H9 (cell line): Measurements from ENCODE around the gene TNPO3. TPM values are rescaled to one million over a fixed set of nuclear protein-coding genes. Genes with fewer than 3 reads are reported as not detected.

ENCODE experiments used
- DNase-seq: peaks from one replicate; pipeline ENCODE4 v3.0.0-alpha.2; 2017
- H2AFZ ChIP-seq: one replicate; pipeline ENCODE4 v1.6.1; 2013; ENCODE audit warnings: mild to moderate bottlenecking, low read length, control low read depth, moderate library complexity
- H2AK5ac ChIP-seq: 2 replicates; pipeline ENCODE4 v1.6.1; 2013; ENCODE audit warnings: low read length, control low read depth, mixed read lengths; ENCODE audit not compliant: insufficient read length
- H2BK120ac ChIP-seq: one replicate; pipeline ENCODE4 v1.6.1; 2013; ENCODE audit warnings: low read depth, mild to moderate bottlenecking, low read length, control low read depth, inconsistent platforms; ENCODE audit not compliant: poor library complexity, severe bottlenecking
- H2BK12ac ChIP-seq: 2 replicates; pipeline ENCODE4 v1.6.1; 2013; ENCODE audit warnings: low read length, control low read depth, mixed read lengths, low read depth; ENCODE audit not compliant: insufficient read length
- H2BK15ac ChIP-seq: 2 replicates; pipeline ENCODE4 v1.6.1; 2013; ENCODE audit warnings: low read depth, low read length, control low read depth
- H2BK20ac ChIP-seq: one replicate; pipeline ENCODE4 v1.6.1; 2013; ENCODE audit warnings: low read depth, mild to moderate bottlenecking, low read length, control low read depth, inconsistent platforms; ENCODE audit not compliant: poor library complexity, severe bottlenecking
- H2BK5ac ChIP-seq: 2 replicates; pipeline ENCODE4 v1.6.1; 2013; ENCODE audit warnings: low read length, control low read depth, mixed read lengths; ENCODE audit not compliant: insufficient read length
- H3K14ac ChIP-seq: 2 replicates; pipeline ENCODE4 v1.6.1; 2013; ENCODE audit warnings: low read length, control low read depth; ENCODE audit not compliant: insufficient read depth
- H3K18ac ChIP-seq: 2 replicates; pipeline ENCODE4 v1.6.1; 2013; ENCODE audit warnings: low read depth, mild to moderate bottlenecking, mixed read lengths, low read length, control low read depth; ENCODE audit not compliant: insufficient read length
- H3K23ac ChIP-seq: 2 replicates; pipeline ENCODE4 v1.6.1; 2013; ENCODE audit warnings: low read length, control low read depth, mixed read lengths, low read depth; ENCODE audit not compliant: insufficient read length
- H3K23me2 ChIP-seq: 2 replicates; pipeline ENCODE4 v1.6.1; 2013; ENCODE audit warnings: low read depth, mild to moderate bottlenecking, mixed read lengths, low read length, control low read depth; ENCODE audit not compliant: insufficient read length, poor library complexity, severe bottlenecking
- H3K27ac ChIP-seq: 2 replicates; pipeline ENCODE4 v1.5.1; 2013; ENCODE audit warnings: low read length, control low read depth, mixed read lengths, low read depth; ENCODE audit not compliant: insufficient read length
- H3K27me3 ChIP-seq: 2 replicates; pipeline ENCODE4 v1.6.1; 2013; ENCODE audit warnings: low read length, control low read depth, inconsistent platforms; ENCODE audit not compliant: insufficient read depth
- H3K4ac ChIP-seq: 2 replicates; pipeline ENCODE4 v1.6.1; 2013; ENCODE audit warnings: low read depth, mild to moderate bottlenecking, control low read depth, inconsistent platforms, low read length, moderate library complexity
- H3K4me1 ChIP-seq: 2 replicates; pipeline ENCODE4 v1.6.1; 2013; ENCODE audit warnings: low read length, control low read depth, inconsistent platforms; ENCODE audit not compliant: insufficient read depth
- H3K4me2 ChIP-seq: 2 replicates; pipeline ENCODE4 v1.6.1; 2013; ENCODE audit warnings: low read length, control low read depth, mixed read lengths; ENCODE audit not compliant: insufficient read length, insufficient read depth
- H3K56ac ChIP-seq: 2 replicates; pipeline ENCODE4 v1.6.1; 2013; ENCODE audit warnings: low read depth, mild to moderate bottlenecking, mixed read lengths, low read length, control low read depth; ENCODE audit not compliant: insufficient read length
- H3K79me1 ChIP-seq: 2 replicates; pipeline ENCODE4 v1.6.1; 2013; ENCODE audit warnings: low read depth, mild to moderate bottlenecking, moderate library complexity, low read length, control low read depth, inconsistent platforms; ENCODE audit not compliant: insufficient read depth, poor library complexity, severe bottlenecking
- H3K79me2 ChIP-seq: 2 replicates; pipeline ENCODE4 v1.6.1; 2013; ENCODE audit warnings: low read length, control low read depth, inconsistent platforms; ENCODE audit not compliant: insufficient read depth
- H3K9ac ChIP-seq: 2 replicates; pipeline ENCODE4 v1.6.1; 2013; ENCODE audit warnings: low read length, control low read depth, mixed read lengths; ENCODE audit not compliant: insufficient read length; ENCODE audit errors: extremely low read depth
- H3K9me3 ChIP-seq: one replicate; pipeline ENCODE4 v1.6.1; 2013; ENCODE audit warnings: low read depth, low read length, inconsistent platforms; ENCODE audit not compliant: control insufficient read depth
- H3T11ph ChIP-seq: one replicate; pipeline ENCODE4 v1.6.1; 2013; ENCODE audit warnings: mild to moderate bottlenecking, low read length, control low read depth, inconsistent platforms
- H4K20me1 ChIP-seq: one replicate; pipeline ENCODE4 v1.6.1; 2013; ENCODE audit not compliant: control insufficient read depth, insufficient read length, insufficient read depth
- H4K5ac ChIP-seq: 2 replicates; pipeline ENCODE4 v1.6.1; 2013; ENCODE audit warnings: low read depth, mild to moderate bottlenecking, mixed read lengths, low read length, control low read depth; ENCODE audit not compliant: insufficient read length
- H4K8ac ChIP-seq: replicated peaks from 2 replicates; pipeline ENCODE4 v1.6.1; 2013; ENCODE audit warnings: low read length, control low read depth, mixed read lengths, low read depth; ENCODE audit not compliant: insufficient read length
- H4K91ac ChIP-seq: 2 replicates; pipeline ENCODE4 v1.6.1; 2013; ENCODE audit warnings: low read depth, mild to moderate bottlenecking, moderate library complexity, mixed read lengths, low read length, control low read depth; ENCODE audit not compliant: insufficient read length
- H3K27ac Mint-ChIP-seq, 3 experiments: 2 replicates in 2 of 3; 3 replicates in 1 of 3; pipeline ENCODE4 v1.8.0; 2020 to 2021; ENCODE audit warnings: mixed read lengths in 3 of 3, mild to moderate bottlenecking in 1 of 3, moderate library complexity in 1 of 3
- H3K27me3 Mint-ChIP-seq: 2 replicates; pipeline ENCODE4 v1.8.0; 2021; ENCODE audit warnings: low read depth, mild to moderate bottlenecking, moderate library complexity, mixed read lengths
- H3K36me3 Mint-ChIP-seq, 3 experiments: 2 replicates in 2 of 3; 3 replicates in 1 of 3; pipeline ENCODE4 v1.8.0; 2020 to 2021; ENCODE audit warnings: low read depth in 3 of 3, mixed read lengths in 3 of 3; ENCODE audit not compliant: insufficient read depth in 1 of 3
- H3K4me1 Mint-ChIP-seq, 2 experiments: 2 replicates each; pipeline ENCODE4 v1.8.0; 2020; ENCODE audit warnings: mixed read lengths in 2 of 2
- H3K4me3 Mint-ChIP-seq, 2 experiments: 2 replicates in 1 of 2; 3 replicates in 1 of 2; pipeline ENCODE4 v1.8.0; 2020 to 2021; ENCODE audit warnings: mild to moderate bottlenecking in 2 of 2, mixed read lengths in 2 of 2, moderate library complexity in 1 of 2
- H3K9me3 Mint-ChIP-seq, 2 experiments: 2 replicates in 1 of 2; 3 replicates in 1 of 2; pipeline ENCODE4 v1.8.0; 2020; ENCODE audit warnings: mild to moderate bottlenecking in 2 of 2, mixed read lengths in 2 of 2, moderate library complexity in 1 of 2
- WGBS: extraction: QIAGEN DNeasy Blood & Tissue Kit; methylation state at CpG from one replicate; pipeline ENCODE4 v1.1.7; 2013; ENCODE audit warnings: missing lambda C conversion rate, low lambda C conversion rate, mixed read lengths; ENCODE audit not compliant: insufficient read length; ENCODE audit errors: extremely low coverage; 5-methylcytosine and 5-hydroxymethylcytosine counted together
- total RNA-seq: library from RNA; stranded (reverse); gene quantifications from 2 replicates; pipeline ENCODE4 v1.2.1, GENCODE V29; 2021
- TF ChIP-seq, protein P1 (sequence below): fragments of 200-600 bp; sonication (generic); conservative IDR thresholded peaks from 3 replicates; pipeline ENCODE4 v1.8.0; 2021; ENCODE audit warnings: antibody characterized with exemption, mild to moderate bottlenecking

TNPO3 gene
- total RNA-seq, 1 experiment from 2014 or later: 90.1 TPM

- Histone ChIP-seq H3K23me2 (peaks cover 25% of the 10 kb centered on the region), H3K4me1 (peaks cover 7% of the 10 kb centered on the region; the same call in 1 of the 2 replicates), H2AK5ac (no peak overlapping the region), H3K27me3 (peaks cover 10% of the 10 kb centered on the region; the same call in 1 of the 2 replicates), H3K9ac (no peak overlapping the region), H2BK120ac (no peak overlapping the region), H2AFZ (no peak overlapping the region), H2BK5ac (no peak overlapping the region), H3K18ac (no peak overlapping the region), H3K79me1 (no peaks in the 10 kb centered on the region), H2BK15ac (no peak overlapping the region), H3K9me3 (no peaks in the 10 kb centered on the region), H3K79me2 (no peaks in the 10 kb centered on the region), H4K8ac (no peak overlapping the region), H3K4ac (no peak overlapping the region), H4K5ac (no peak overlapping the region), H3K56ac (no peak overlapping the region), H3K27ac (no peak overlapping the region), H2BK12ac (no peak overlapping the region), H4K91ac (no peak overlapping the region), H3K23ac (no peak overlapping the region), H2BK20ac (no peak overlapping the region), H3K4me2 (no peak overlapping the region), H3T11ph (no peak overlapping the region), H3K14ac (no peak overlapping the region), H4K20me1 (no peaks in the 10 kb centered on the region)
- Mint-ChIP-seq H3K4me1 (peaks cover 25 to 37% of the 10 kb centered on the region in 2 experiments), H3K9me3 (peaks cover 0 to 2% of the 10 kb centered on the region in 2 experiments; a peak in 1 of 5 replicates), H3K27me3 (peaks cover 29% of the 10 kb centered on the region), H3K27ac (peak overlapping the region in 2 of 3 experiments; percentile 64 to 76; a peak in 2 of 7 replicates), H3K36me3 (no peaks in the 10 kb centered on the region), H3K4me3 (peak overlapping the region in 1 of 2 experiments; percentile 47; a peak in 2 of 5 replicates)
- TF ChIP-seq, protein P1, sequence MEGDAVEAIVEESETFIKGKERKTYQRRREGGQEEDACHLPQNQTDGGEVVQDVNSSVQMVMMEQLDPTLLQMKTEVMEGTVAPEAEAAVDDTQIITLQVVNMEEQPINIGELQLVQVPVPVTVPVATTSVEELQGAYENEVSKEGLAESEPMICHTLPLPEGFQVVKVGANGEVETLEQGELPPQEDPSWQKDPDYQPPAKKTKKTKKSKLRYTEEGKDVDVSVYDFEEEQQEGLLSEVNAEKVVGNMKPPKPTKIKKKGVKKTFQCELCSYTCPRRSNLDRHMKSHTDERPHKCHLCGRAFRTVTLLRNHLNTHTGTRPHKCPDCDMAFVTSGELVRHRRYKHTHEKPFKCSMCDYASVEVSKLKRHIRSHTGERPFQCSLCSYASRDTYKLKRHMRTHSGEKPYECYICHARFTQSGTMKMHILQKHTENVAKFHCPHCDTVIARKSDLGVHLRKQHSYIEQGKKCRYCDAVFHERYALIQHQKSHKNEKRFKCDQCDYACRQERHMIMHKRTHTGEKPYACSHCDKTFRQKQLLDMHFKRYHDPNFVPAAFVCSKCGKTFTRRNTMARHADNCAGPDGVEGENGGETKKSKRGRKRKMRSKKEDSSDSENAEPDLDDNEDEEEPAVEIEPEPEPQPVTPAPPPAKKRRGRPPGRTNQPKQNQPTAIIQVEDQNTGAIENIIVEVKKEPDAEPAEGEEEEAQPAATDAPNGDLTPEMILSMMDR: no peak
- peak; percentile 23 for DNase-seq
- no CpG with 5 or more reads among the region's 3 CpGs for WGBS
Observed at GRCh38 chr7:128912281-128912680, 142.6 kb downstream of the TNPO3 start.
